ENCODE measurements around the gene ANO1.

DNA sequence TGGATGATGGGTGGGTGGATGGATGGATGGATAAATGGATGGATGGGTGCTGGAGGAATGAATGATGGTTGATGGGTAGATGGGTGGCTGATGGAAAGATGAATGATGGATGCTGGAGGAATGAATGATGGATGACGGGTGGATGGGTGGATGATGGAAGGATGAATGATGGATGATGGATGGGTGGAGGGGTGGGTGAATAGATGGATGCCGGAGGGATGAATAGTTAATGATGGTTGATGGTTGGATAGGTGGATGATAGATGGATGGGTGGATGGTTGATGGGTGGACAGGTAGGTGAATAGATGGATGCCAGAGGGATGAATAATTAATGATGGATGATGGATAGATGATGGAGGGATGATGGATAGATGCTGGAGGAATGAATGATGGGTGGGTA is 41.4 kb downstream of the ANO1 start:
- no peak for TF ChIP-seq EZH2 (IDR thresholded peaks at IDR 0.05)
- TF ChIP-seq POLR2AphosphoS5 (IDR thresholded peaks at IDR 0.05; ENCODE audit: borderline replicate concordance, low read depth, low read length) = no peak

Measured in SK-N-MC (cell line).